Measurements from ENCODE around the gene NDUFS8.

DNA sequence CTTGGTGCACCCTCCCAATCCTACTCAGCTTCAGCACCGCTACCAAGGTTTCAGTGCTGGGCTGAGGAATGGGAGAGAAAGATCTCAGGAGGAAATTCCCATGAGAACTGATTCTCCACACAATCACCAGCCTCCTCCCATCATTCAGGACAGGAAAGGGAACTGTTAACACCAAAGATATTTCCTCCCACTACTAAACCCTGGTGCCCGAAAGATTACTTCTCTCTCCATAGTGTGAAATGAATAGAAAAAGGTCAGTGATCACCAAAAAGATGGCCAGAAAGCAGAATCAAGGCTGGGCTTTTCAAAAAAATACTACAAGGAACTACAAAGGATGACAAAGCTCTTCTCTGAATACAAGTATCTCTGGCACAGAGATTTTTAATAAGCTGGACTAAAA lies 34.4 kb downstream of the NDUFS8 start:
- TF ChIP-seq, protein P1, sequence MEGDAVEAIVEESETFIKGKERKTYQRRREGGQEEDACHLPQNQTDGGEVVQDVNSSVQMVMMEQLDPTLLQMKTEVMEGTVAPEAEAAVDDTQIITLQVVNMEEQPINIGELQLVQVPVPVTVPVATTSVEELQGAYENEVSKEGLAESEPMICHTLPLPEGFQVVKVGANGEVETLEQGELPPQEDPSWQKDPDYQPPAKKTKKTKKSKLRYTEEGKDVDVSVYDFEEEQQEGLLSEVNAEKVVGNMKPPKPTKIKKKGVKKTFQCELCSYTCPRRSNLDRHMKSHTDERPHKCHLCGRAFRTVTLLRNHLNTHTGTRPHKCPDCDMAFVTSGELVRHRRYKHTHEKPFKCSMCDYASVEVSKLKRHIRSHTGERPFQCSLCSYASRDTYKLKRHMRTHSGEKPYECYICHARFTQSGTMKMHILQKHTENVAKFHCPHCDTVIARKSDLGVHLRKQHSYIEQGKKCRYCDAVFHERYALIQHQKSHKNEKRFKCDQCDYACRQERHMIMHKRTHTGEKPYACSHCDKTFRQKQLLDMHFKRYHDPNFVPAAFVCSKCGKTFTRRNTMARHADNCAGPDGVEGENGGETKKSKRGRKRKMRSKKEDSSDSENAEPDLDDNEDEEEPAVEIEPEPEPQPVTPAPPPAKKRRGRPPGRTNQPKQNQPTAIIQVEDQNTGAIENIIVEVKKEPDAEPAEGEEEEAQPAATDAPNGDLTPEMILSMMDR (IDR thresholded peaks at IDR 0.05; ENCODE audit: low read depth, low read length, poor library complexity, severe bottlenecking) = no peak
- TF ChIP-seq EZH2phosphoT487 (IDR thresholded peaks at IDR 0.05; ENCODE audit: borderline replicate concordance, low read length) = no peak

Measured in DOHH2 (cell line).